Measurements from ENCODE around the gene SPATA18.

DNA sequence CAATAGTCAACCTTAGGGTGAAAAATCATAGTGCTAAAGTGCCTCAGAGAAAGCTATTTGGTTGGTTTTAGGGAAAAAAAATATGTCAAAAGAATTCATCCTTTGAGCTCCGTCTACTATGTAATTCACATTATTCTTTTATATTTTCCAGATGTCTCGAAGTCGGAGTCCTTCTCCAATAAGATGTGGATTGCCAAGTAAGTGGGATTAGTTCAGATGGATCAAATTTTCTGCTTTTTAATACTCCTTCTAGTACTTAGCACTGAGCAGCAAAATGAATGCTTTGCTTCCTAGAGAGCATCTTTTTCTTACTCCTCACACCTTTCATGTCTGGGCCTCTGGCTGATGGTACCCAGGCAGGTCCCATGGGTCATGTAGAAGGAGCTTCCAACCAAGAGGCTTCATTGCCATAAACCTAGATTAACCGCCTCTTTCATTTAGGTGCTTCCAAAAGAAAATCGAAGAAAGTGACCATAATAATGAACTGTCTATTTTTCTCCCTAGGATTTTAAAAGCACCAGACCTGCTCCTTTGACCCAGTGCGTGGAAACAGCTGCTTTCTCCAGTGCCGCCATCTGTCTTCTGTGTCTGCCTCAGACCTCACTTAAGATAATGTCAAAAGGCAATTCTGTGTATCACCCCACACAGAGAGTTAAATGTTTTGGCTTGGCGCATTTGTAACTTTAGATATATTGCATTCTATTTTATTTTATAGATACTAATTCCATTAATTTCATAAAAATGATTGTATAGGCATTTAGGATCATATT lies 43.5 kb downstream of the SPATA18 start:
- TF ChIP-seq, protein P1, sequence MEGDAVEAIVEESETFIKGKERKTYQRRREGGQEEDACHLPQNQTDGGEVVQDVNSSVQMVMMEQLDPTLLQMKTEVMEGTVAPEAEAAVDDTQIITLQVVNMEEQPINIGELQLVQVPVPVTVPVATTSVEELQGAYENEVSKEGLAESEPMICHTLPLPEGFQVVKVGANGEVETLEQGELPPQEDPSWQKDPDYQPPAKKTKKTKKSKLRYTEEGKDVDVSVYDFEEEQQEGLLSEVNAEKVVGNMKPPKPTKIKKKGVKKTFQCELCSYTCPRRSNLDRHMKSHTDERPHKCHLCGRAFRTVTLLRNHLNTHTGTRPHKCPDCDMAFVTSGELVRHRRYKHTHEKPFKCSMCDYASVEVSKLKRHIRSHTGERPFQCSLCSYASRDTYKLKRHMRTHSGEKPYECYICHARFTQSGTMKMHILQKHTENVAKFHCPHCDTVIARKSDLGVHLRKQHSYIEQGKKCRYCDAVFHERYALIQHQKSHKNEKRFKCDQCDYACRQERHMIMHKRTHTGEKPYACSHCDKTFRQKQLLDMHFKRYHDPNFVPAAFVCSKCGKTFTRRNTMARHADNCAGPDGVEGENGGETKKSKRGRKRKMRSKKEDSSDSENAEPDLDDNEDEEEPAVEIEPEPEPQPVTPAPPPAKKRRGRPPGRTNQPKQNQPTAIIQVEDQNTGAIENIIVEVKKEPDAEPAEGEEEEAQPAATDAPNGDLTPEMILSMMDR (IDR thresholded peaks at IDR 0.05; ENCODE audit: insufficient read depth, low read length): no peak
- TF ChIP-seq, protein P2, sequence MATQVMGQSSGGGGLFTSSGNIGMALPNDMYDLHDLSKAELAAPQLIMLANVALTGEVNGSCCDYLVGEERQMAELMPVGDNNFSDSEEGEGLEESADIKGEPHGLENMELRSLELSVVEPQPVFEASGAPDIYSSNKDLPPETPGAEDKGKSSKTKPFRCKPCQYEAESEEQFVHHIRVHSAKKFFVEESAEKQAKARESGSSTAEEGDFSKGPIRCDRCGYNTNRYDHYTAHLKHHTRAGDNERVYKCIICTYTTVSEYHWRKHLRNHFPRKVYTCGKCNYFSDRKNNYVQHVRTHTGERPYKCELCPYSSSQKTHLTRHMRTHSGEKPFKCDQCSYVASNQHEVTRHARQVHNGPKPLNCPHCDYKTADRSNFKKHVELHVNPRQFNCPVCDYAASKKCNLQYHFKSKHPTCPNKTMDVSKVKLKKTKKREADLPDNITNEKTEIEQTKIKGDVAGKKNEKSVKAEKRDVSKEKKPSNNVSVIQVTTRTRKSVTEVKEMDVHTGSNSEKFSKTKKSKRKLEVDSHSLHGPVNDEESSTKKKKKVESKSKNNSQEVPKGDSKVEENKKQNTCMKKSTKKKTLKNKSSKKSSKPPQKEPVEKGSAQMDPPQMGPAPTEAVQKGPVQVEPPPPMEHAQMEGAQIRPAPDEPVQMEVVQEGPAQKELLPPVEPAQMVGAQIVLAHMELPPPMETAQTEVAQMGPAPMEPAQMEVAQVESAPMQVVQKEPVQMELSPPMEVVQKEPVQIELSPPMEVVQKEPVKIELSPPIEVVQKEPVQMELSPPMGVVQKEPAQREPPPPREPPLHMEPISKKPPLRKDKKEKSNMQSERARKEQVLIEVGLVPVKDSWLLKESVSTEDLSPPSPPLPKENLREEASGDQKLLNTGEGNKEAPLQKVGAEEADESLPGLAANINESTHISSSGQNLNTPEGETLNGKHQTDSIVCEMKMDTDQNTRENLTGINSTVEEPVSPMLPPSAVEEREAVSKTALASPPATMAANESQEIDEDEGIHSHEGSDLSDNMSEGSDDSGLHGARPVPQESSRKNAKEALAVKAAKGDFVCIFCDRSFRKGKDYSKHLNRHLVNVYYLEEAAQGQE (IDR thresholded peaks at IDR 0.05; ENCODE audit: insufficient replicate concordance, low read depth): no peak
- no peak for TF ChIP-seq POLR2AphosphoS5 (IDR thresholded peaks at IDR 0.05; ENCODE audit: low read depth)
- TF ChIP-seq SPI1 (IDR thresholded peaks at IDR 0.05; ENCODE audit: borderline replicate concordance, low read depth): no peak

Data from HL-60 (cell line).